AG04450 (cell line): ENCODE data around the gene CEACAM4. TPM values are rescaled to one million over a fixed set of nuclear protein-coding genes. Genes with fewer than 3 reads are reported as not detected.

Experiments used
- CTCF ChIA-PET: fragments of 300-600, 350-600 bp; formaldehyde crosslinking; extraction: SDS; loops from one replicate; lab custom pipeline; 2022; ENCODE audit warnings: antibody characterized with exemption, inconsistent platforms; lab: Charles Lee
- POLR2A ChIA-PET: fragments of 350-600 bp; formaldehyde crosslinking; extraction: SDS; loops from one replicate; lab custom pipeline; 2021; ENCODE audit warnings: antibody characterized with exemption, inconsistent platforms; lab: Yijun Ruan, JAX
- DNase-seq: peaks from one replicate; pipeline ENCODE4 v3.0.0-alpha.2; 2011; ENCODE audit warnings: low read depth, low spot score
- H3K27ac ChIP-seq: one replicate; pipeline ENCODE4 v1.5.1; 2012; ENCODE audit warnings: low read depth, low read length, control low read depth
- H3K27me3 ChIP-seq: one replicate; pipeline ENCODE4 v1.6.0; 2012; ENCODE audit warnings: low read length; ENCODE audit not compliant: control insufficient read depth, insufficient read depth
- H3K4me3 ChIP-seq: 2 replicates; pipeline ENCODE4 v1.5.1; 2011; ENCODE audit warnings: mild to moderate bottlenecking, low read depth, low read length, control low read depth
- H3K9me3 ChIP-seq: 2 replicates; pipeline ENCODE4 v1.5.1; 2012; ENCODE audit warnings: low read length; ENCODE audit not compliant: control insufficient read depth, insufficient read depth
- CTCF ChIP-seq: IDR thresholded peaks from 2 replicates; pipeline ENCODE4 v1.5.1; 2011; ENCODE audit warnings: low read depth, low read length, control low read depth, inconsistent platforms
- polyA plus RNA-seq: library from polyadenylated mRNA; depleted of rRNA; stranded (reverse); fragments of >200 nt; gene quantifications from 2 replicates; pipeline ENCODE4 v1.2.3, GENCODE V29; 2011

CEACAM4 gene
- polyA plus RNA-seq, 1 experiment = not detected

- DNase-seq = no peak
- Histone ChIP-seq H3K9me3 (no peaks in the 10 kb centered on the region), H3K27ac (no peak overlapping the region), H3K27me3 (no peaks in the 10 kb centered on the region), H3K4me3 (no peak overlapping the region)
- no peak for TF ChIP-seq CTCF
- ChIA-PET POLR2A (no interaction called here), CTCF (interaction anchor here (0.6 to 1.2 kb wide), 2 partner anchors 17 to 54 kb away, joined by 3 read pairs; no protein-coding TSS in a partner anchor)
These were observed 1.9 kb downstream of the CEACAM4 start for GRCh38 chr19:41624937-41625336.

- H3K9me3 ChIP-seq = no peaks in the 10 kb centered on the region
- H3K4me3 ChIP-seq = no peak overlapping the region
- ChIA-PET POLR2A (no interaction called here), CTCF (interaction anchor here (0.6 to 1.2 kb wide), 2 partner anchors 18 to 54 kb away, joined by 3 read pairs; no protein-coding TSS in a partner anchor)
- no peaks in the 10 kb centered on the region for H3K27me3 ChIP-seq
- no peak for TF ChIP-seq CTCF
- no peak overlapping the region for H3K27ac ChIP-seq
- DNase-seq = no peak
These were observed 2.4 kb downstream of the CEACAM4 start for GRCh38 chr19:41624515-41624914.

GRCh38 chr19:41623360-41623759 is 3.5 kb downstream of the CEACAM4 start:
- H3K9me3 ChIP-seq = no peaks in the 10 kb centered on the region
- H3K4me3 ChIP-seq = no peak overlapping the region
- ChIA-PET CTCF (no interaction called here), POLR2A (no interaction called here)
- no peak for DNase-seq
- H3K27me3 ChIP-seq = no peaks in the 10 kb centered on the region
- no peak overlapping the region for H3K27ac ChIP-seq
- no peak for TF ChIP-seq CTCF

DNA sequence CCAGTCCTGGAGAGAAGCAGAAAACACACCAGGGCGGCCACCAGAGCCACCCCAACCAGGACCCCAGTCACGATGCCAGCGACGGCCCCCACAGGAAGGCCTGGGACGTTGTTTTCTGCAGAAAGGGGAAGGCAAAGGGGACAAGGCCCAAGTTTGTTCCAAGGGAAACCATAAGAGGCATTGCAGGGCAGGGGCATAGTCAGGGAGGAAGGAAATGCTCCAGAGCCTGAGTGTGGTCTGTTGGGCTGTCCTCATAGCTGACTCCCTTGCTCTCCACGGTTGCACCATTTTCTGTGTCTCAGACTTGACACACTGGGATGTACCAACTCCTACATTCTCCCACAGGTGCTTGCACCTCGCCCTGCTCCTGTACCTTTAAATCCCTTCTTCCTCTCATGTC is 5.2 kb downstream of the CEACAM4 start:
- Histone ChIP-seq H3K4me3 (no peak overlapping the region), H3K9me3 (no peaks in the 10 kb centered on the region), H3K27me3 (no peaks in the 10 kb centered on the region), H3K27ac (no peak overlapping the region)
- POLR2A ChIA-PET = no interaction called here
- CTCF ChIA-PET = no interaction called here
- DNase-seq = no peak
- no peak for TF ChIP-seq CTCF

- DNase-seq = no peak
- no peak overlapping the region for H3K4me3 ChIP-seq
- no peak for TF ChIP-seq CTCF
- ChIA-PET POLR2A (no interaction called here), CTCF (no interaction called here)
- H3K27me3 ChIP-seq = no peaks in the 10 kb centered on the region
- H3K27ac ChIP-seq = no peak overlapping the region
- no peaks in the 10 kb centered on the region for H3K9me3 ChIP-seq
These were observed 5.6 kb downstream of the CEACAM4 start for GRCh38 chr19:41621226-41621625.
